ACHN (cell line): Measurements from ENCODE around the gene C22orf39.

Experiments used
- DNase-seq: peaks from one replicate; pipeline ENCODE4 v3.0.0-alpha.2; 2015
- in situ Hi-C: cut with HindIII; loops from 2 replicates; pipeline ENCODE4 v1.10.0; 2017; ENCODE audit warnings: low sequenced_read_pairs, low pct_ligation_motif_present, low pct_unique_long_range_greater_than_20kb

The C22orf39 gene

GRCh38 chr22:19447330-19448075 is at the start of gene C22orf39:
Gene C22orf39, minus strand, starts transcription at chr22:19447711. Its CDS starts 23 bp downstream, at chr22:19447688.
- peak; percentile 89 for DNase-seq
- in situ Hi-C loops = no loop called here

GRCh38 chr22:19497245-19497644 is 49.7 kb upstream of the C22orf39 start:
- in situ Hi-C loops = no loop called here
- no peak for DNase-seq

GRCh38 chr22:19496324-19496630 is 48.8 kb upstream of the C22orf39 start:
- no peak for DNase-seq
- in situ Hi-C loops = no loop called here

GRCh38 chr22:19495562-19496323 is 48.2 kb upstream of the C22orf39 start:
- DNase-seq = peak; percentile 31
- in situ Hi-C loops = no loop called here

- in situ Hi-C loops = no loop called here
- DNase-seq = no peak
These were observed 47.2 kb upstream of the C22orf39 start for GRCh38 chr22:19494676-19495173.

- in situ Hi-C loops = no loop called here
- no peak for DNase-seq
These were observed 46.6 kb upstream of the C22orf39 start for GRCh38 chr22:19494001-19494560.

- in situ Hi-C loops = no loop called here
- no peak for DNase-seq
These were observed 45.1 kb upstream of the C22orf39 start for GRCh38 chr22:19492504-19493174.

GRCh38 chr22:19490628-19491230 is 43.2 kb upstream of the C22orf39 start:
- in situ Hi-C loops = no loop called here
- DNase-seq = no peak

GRCh38 chr22:19488884-19489843 is 41.7 kb upstream of the C22orf39 start:
- in situ Hi-C loops = no loop called here
- DNase-seq = peak; percentile 19

GRCh38 chr22:19488285-19488684 is 40.8 kb upstream of the C22orf39 start:
- no peak for DNase-seq
- in situ Hi-C loops = no loop called here

- no peak for DNase-seq
- in situ Hi-C loops = no loop called here
These were observed 36.2 kb upstream of the C22orf39 start for GRCh38 chr22:19483481-19484244.

- in situ Hi-C loops = no loop called here
- DNase-seq = no peak
These were observed 34.8 kb upstream of the C22orf39 start for GRCh38 chr22:19482297-19482696.

GRCh38 chr22:19480789-19481188 is 33.3 kb upstream of the C22orf39 start:
- no peak for DNase-seq
- in situ Hi-C loops = no loop called here

GRCh38 chr22:19480173-19480568 is 32.7 kb upstream of the C22orf39 start:
- no peak for DNase-seq
- in situ Hi-C loops = no loop called here

GRCh38 chr22:19479355-19480172 is 32.1 kb upstream of the C22orf39 start, which contains the start of gene CDC45:
Gene CDC45, plus strand, starts transcription at chr22:19479920. Its CDS starts 49 bp downstream, at chr22:19479969.
- in situ Hi-C loops = no loop called here
- DNase-seq = peak; percentile 96

GRCh38 chr22:19478901-19479354 is 31.4 kb upstream of the C22orf39 start, which contains the start of gene UFD1:
Gene UFD1, minus strand, starts transcription at chr22:19479193. Its CDS starts 108 bp downstream, at chr22:19479085.
- in situ Hi-C loops = no loop called here
- peak; percentile 79 for DNase-seq
